HG02763 (cell line): ENCODE data around the gene MAS1.
"Not testable (repeated sequence)": the region's sequence is repeated elsewhere in the genome, so short reads cannot be mapped to it uniquely, and the experiment has no call there.

ENCODE experiments used
- ATAC-seq: cut with Tn5 transposase; IDR thresholded peaks from one replicate; pipeline ENCODE4 v1.9.1; 2021; ENCODE audit warnings: mild to moderate bottlenecking, moderate library complexity; ENCODE audit not compliant: unreplicated experiment

The MAS1 gene

GRCh38 chr6:159890792-159891191 lies at the start of gene MAS1:
Gene MAS1 (plus strand): TSS chr6:159890988. CDS start chr6:159906956, 15,968 bp downstream.
- no peak for ATAC-seq

GRCh38 chr6:159842035-159842434 lies 48.8 kb upstream of the MAS1 start:
- ATAC-seq = no peak

DNA sequence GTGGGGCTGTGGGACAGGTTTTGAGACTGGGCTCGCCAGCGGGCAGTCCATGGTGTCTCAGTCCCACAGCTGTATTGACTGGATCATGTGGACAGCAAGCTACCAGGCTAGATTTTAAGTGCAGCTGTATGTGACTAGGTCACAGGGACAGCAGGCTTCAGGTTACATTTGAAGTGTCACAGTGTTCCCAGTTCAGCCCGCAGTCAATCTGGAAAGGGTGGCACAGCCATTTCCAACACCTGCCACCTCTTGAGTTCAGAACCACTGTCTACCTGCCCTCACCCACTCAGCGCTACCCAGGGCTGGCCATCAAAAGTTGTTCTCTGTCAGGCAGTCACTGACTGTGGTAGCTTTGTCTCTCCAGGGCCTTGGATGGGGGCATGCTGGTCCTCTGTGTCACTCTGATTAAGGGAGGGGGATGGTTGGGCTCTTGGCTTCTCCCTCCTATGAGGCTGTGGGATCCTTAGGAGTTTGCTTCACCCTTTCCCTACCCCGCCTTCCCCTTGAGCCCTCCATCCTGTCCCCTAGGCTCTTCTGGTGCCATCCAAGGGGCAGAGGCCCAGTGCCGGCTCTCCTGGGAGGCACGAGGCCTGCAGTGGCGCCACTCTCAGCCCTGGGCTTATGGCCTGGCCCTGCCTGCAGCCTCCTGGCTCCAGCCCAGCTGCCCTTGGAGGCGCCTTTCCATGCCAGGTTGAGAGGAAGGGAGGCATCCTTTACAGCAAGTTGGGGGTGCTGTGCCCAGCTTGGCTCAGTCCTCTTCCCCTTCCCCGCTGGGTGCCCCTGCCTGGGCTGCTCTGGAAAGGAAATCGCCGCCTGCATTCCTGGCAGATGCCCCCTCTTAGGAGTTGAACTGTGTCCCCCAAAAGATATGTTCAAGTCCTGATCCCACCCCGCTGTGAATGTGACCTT lies 45.8 kb upstream of the MAS1 start:
- no peak for ATAC-seq

DNA sequence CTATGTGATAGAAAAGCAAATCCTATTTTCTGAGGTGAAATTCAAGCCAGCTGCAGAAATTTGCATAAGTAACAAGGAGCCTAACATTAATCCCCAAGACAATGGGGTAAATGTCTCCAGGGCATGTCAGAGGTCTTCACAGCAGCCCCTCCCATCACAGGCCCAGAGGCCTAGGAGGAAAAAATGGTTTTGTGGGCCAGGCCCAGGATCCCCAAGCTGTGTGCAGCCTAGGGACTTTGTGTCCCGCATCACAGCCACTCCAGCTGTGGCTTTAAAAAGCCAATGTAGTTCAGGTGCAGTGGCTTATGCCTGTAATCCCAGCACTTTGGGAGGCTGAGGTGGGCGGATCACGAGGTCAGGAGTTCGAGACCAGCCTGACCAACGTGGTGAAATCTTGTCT lies 42.2 kb upstream of the MAS1 start:
- not testable (repeated sequence) for ATAC-seq

DNA sequence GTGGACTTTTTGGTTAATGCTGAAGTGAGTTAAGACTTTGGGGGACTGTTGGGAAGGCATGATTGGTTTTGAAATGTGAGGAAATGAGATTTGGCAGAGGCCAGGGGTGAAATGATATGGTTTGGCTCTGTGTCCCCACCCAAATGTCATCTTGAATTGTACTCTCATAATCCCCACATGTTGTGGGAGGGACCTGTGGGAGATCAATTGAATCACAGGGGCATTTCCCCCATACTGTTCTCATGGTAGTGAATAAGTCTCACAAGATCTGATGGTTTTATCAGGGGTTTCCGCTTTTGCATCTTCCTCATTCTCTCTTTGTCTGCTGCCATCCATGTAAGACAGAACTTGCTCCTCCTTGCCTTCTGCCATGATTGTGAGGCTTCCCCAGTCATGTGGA lies 40.9 kb upstream of the MAS1 start:
- not testable (repeated sequence) for ATAC-seq

DNA sequence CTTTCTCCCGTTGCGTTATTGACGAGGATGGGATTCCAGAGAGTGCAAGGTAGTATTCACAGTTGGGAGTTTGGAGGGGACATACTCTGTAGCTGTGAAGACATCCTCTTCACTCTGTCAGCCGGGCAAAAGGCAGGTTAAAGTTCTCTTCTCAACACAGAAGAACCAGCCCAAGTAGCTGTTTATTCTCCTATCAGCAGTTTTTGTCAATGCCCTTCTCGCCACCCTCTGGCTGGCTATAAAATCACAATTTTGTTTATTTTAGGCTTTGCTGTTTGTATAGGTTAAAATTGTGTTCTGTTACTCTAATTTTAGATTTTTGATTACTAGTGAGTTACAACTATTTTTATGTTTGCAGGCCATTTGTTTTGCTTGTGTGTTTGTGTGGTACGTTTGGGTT lies 37.9 kb upstream of the MAS1 start:
- no peak for ATAC-seq

- ATAC-seq = no peak
Measured at GRCh38 chr6:159853754-159854153, 37.0 kb upstream of the MAS1 start.

GRCh38 chr6:159854959-159855358 lies 35.8 kb upstream of the MAS1 start:
- ATAC-seq = no peak

- ATAC-seq = no peak
Measured at GRCh38 chr6:159858259-159858658, 32.5 kb upstream of the MAS1 start.

GRCh38 chr6:159860482-159860881 lies 30.3 kb upstream of the MAS1 start:
- ATAC-seq = no peak

DNA sequence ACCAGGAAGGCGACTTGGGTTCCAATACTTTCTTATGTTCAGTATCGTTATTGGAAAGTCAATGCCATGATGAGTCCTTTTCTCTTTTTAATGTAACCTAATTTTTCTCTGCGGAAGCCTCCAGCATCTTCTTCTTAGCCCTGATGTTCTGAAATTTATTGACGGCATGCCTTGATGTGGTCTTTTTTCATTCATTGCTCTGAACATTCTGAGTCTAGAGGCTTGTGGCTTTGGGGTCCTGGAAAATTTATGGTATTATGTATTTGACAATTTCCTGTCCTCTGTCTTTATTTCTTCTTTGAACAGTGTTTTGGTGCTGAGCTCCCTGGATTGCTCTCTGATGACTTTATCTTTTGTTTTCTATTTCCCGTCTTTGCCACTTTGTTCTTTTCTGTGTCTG lies 28.7 kb upstream of the MAS1 start:
- ATAC-seq = no peak

- ATAC-seq = not testable (repeated sequence)
Measured at GRCh38 chr6:159863341-159863740, 27.4 kb upstream of the MAS1 start.

- ATAC-seq = no peak
Measured at GRCh38 chr6:159865226-159865920, 25.4 kb upstream of the MAS1 start.

- no peak for ATAC-seq
Measured at GRCh38 chr6:159866286-159867247, 24.2 kb upstream of the MAS1 start.

DNA sequence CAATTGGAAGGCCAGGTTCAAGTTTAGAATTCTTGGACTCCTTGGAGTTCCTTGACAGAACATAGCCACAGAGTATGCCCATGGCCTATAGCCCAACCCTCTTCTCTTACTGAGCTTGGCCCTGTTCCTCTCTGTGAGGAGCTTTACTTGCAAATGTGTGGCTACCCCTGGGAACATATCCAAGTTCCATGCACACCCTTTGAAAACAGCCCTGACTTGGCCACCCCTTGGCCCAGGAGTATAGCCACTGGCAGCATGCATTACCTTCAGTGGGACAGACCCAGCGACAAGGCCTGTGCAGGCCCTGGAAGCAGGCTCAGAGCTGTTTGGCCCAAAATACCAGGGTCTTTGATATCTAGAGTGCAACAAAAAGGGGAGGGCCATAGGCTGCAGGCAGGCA lies 19.5 kb upstream of the MAS1 start:
- no peak for ATAC-seq

GRCh38 chr6:159871906-159872305 lies 18.9 kb upstream of the MAS1 start:
- no peak for ATAC-seq

GRCh38 chr6:159874435-159874834 lies 16.4 kb upstream of the MAS1 start:
- ATAC-seq = no peak

DNA sequence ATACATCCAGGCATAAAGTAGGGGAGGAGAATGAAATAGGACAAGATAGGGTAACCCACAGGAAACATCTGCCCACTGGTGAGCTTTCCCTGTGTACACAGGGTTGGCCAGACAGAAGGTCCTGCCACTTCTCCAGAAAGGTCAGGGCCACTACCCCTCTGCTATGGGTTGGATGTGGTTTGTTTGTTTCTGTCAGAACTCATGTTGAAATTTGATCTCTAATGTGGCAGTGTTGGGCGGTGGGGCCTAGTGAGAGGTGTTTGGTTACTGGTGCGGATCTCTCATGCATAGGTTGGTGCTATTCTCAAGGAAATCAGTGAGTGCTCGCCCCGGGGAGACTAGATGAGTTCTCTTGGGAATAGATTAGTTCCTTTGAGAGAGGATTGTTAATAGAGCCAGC lies 15.6 kb upstream of the MAS1 start:
- no peak for ATAC-seq

DNA sequence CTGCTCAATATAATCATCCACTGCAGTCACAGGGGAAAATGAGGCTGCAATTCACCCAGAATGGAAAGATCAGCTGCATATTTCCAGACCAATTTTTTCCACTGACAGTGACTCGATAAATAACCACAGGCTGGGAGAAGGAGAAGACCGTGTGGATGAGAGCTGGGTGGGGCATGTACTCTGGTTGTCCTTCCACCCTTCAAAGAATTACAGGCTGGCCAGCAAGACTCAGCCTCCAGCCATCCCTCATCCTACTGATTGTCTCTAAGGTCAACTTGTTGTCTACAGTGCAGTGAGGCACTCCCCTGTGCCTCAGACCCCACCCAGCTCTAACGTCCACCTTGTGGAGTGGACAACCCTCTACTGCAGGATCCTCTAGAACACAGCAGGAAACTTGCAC lies 14.5 kb upstream of the MAS1 start:
- no peak for ATAC-seq

DNA sequence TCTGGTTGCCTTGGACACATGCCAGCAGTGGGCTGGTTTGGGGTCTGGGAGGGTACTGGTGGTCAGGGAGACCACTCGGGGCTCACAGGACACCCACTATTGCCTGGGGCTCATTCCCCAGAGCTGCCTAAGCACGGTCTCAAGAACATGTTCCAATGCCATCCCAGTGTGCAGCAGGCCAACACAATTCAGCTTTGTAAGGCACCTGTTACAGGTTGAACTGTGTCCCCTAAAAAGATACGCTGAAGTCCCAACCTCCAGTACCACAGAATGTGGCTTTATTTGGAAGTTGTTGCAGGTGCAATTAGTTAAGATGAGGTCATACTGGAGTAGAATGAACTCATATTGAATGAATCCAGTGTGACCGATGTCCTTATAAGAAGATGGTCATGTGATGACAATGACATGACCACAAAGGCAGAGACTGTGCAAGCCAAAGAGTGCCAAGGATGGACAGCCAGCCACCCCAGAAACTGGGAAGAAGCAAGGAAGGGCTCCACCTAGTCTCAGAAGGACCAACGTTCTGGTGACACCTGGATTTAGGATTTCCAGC lies 13.5 kb upstream of the MAS1 start:
- ATAC-seq = no peak

DNA sequence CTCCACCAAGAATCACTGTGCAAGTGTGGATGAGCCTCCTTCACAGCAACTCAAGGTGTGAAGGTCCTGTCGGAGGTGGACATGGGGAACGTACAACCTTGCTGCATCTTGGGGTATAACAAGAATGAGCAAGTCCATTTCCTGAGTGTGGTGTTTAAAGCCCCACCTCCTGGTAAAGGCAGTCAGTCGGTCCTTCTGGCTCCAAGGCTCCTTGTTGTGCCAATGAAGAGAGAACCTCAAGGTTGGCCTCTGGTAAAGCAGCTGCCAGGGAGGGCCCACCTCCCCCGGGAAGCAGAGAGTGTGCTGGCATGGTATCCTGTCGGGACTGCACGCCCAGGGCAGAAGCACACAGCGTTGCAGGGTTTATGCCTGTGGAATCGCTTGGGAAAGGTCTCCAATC lies 12.4 kb upstream of the MAS1 start:
- no peak for ATAC-seq
